Measurements from ENCODE around the gene ADAM22. TPM values are rescaled to one million over a fixed set of nuclear protein-coding genes. Genes with fewer than 3 reads are reported as not detected.

ADAM22 gene
- polyA plus RNA-seq, 3 donors: 12.7 to 14.7 (median 13.6) TPM

DNA sequence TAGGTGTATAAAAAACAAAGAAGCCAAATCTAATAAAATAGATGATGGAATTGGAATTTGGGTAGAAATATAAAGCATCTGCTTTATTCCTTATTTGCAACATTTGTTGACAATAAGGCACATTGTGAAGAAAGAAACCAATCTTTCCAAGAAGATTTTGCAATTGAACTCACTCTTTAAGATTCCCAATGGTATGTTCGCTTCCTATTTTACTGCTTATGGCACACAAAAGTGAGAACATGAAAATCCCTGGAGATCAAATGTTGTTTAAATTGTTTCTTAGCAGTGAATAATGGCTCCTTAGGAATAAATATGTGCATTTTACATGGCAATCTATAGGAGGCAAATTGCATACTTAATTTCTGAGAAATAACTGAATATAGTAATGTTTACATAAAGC, 84.5 kb downstream of the ADAM22 start:
- no peak for DNase-seq (ENCODE audit: extremely low read depth in 1 of 11, low read depth in 9 of 11, low spot score in 4 of 11)

GRCh38 chr7:88020953-88021665, 87.1 kb downstream of the ADAM22 start:
- no peak for DNase-seq (ENCODE audit: extremely low read depth in 1 of 11, low read depth in 9 of 11, low spot score in 4 of 11)

DNA sequence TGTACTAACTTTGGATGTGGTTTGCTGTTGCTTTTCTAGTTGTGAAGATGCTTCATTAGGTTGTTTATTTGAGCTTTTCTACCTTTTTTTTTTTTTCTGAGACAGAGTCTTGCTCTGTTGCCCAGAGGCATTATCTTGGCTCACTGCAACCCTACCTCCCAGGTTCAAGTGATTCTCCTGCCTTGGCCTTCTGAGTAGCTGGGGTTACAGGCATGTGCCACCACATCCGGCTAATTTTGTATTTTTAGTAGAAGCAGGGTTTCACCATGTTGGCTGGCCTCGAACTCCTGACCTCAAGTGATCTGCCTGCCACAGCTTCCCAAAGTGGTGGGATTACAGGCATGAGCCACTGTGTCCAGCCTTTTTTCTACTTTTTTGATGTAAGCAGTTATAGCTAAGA, 93.7 kb downstream of the ADAM22 start:
- no peak for DNase-seq (ENCODE audit: extremely low read depth in 1 of 11, low read depth in 9 of 11, low spot score in 4 of 11)

DNA sequence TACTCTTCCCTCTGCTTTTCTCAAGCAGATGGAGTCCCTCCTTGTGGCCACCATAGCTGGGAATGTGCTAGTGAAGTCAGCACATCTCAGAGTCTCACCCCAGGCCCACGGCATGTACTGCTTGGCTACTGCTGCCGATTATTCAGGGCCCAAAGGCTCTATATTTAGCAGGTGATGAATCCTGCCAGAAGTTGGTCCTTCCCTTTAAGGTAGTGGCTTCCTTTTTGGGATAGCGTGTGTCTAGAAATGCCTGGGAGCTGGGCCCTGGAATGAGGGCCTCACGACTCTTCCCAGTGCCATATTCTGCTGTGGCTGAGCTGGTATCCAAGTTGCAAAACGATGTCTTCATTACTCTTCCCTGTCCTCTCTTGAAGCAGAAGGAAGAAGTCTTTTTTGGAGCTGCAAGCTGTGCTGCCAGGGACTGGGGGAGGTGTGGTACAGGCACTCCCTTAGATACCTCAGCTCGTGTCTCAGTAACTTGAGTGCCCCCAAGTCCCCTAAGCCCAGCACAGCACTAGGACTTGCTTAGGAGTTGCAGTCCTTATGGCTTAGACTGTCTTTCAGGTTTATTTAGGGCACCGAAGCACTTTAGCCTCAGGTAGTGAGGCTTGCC, 100.1 kb downstream of the ADAM22 start:
- no peak for DNase-seq (ENCODE audit: extremely low read depth in 1 of 11, low read depth in 9 of 11, low spot score in 4 of 11)

GRCh38 chr7:88037050-88037449, 103.0 kb downstream of the ADAM22 start:
- no peak for DNase-seq (ENCODE audit: extremely low read depth in 1 of 11, low read depth in 9 of 11, low spot score in 4 of 11)

GRCh38 chr7:88040694-88041093, 106.6 kb downstream of the ADAM22 start:
- no peak for DNase-seq (ENCODE audit: extremely low read depth in 1 of 11, low read depth in 9 of 11, low spot score in 4 of 11)

- no peak for DNase-seq (ENCODE audit: extremely low read depth in 1 of 11, low read depth in 9 of 11, low spot score in 4 of 11)
Measured at GRCh38 chr7:88041583-88041982, 107.5 kb downstream of the ADAM22 start.

DNA sequence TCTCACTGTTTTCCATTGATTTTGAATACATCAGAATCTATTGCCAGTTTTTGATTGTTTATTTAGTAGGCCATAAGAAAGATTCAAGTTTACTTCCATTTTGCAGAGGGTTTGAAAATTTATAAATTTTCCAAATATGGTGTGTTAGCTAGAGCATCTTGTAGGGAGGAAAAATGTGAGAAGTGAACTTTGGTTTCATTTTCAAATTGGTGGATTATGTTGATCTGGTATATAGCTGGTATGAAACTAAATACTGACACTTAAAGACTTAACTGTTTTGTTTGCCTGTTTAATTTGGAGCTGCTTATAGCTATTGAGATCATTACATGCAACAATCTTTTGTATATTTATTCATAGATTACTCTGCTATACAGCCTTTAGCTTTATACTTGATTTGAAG, 108.1 kb downstream of the ADAM22 start:
- no peak for DNase-seq (ENCODE audit: extremely low read depth in 1 of 11, low read depth in 9 of 11, low spot score in 4 of 11)

- no peak for DNase-seq (ENCODE audit: extremely low read depth in 1 of 11, low read depth in 9 of 11, low spot score in 4 of 11)
Measured at GRCh38 chr7:88042803-88043202, 108.8 kb downstream of the ADAM22 start.

DNA sequence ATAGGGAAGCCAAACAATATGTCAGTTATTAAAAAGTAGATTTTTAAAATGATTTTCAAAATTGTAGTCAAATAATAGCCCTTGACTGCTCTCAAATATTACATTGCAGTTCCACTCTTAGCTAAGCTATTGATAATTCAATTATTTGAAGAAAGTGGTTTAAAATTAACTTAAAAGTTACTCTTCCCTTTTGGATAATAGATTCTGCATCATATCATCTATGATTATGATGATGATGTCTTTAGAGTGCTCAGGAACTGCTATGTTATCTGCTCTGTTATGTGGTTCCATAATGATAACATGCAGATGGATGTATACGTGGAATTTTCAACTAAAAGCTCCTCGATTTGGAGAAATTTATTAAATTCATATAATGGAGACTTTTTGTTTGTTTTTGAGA, 110.0 kb downstream of the ADAM22 start:
- no peak for DNase-seq (ENCODE audit: extremely low read depth in 1 of 11, low read depth in 9 of 11, low spot score in 4 of 11)

DNA sequence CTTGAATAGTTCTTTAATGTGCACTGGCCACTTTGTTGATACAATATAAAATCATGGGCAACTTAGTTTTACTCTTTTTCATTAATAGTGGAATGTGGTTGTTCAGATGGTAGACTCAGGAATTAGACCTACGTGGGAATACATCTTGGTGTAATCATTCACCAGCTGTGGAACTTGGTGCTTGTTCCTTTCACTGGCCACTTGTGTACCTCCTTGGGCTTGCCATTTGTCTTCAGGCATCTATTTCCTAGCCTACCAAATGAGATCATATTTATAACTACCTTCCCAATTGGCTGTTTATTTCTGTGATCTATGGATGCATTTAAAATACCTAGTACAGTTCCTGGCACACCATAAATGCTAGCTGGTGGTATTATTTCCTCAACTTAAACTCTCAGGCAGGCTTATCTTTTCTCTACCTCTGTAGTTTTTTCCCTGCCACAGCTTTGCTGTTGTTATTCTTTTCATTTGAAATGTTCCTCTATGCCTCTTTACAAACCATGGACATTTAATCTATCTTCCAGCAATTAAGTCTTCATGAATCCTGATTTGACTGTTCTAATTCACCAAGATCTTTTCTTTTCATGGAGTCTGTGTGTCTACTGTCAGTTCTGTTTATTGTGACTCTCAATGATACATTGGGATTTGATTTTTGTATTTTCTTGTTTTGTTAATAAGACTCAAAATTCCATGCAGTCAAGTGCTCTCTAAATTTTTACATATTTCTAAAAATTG, 113.0 kb downstream of the ADAM22 start:
- no peak for DNase-seq (ENCODE audit: extremely low read depth in 1 of 11, low read depth in 9 of 11, low spot score in 4 of 11)

DNA sequence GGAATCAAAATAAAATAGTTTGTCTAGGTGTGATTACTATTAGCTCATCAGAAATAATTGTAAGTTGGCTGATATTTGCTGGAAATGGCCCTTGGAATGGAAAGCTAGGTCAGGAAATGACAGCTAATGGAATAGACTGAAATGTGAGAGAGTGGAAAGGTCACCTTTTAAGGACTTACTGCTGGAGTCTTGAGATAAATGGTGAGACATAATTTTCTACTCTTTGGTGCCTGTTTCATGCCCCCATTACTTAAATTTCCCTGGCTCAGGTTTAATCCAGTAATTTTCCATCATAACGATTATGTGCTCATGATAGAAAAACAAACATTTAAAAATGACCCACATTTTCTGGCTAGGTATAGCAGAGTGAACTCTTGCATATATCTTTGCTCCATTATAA, 123.6 kb downstream of the ADAM22 start:
- no peak for DNase-seq (ENCODE audit: extremely low read depth in 1 of 11, low read depth in 9 of 11, low spot score in 4 of 11)

DNA sequence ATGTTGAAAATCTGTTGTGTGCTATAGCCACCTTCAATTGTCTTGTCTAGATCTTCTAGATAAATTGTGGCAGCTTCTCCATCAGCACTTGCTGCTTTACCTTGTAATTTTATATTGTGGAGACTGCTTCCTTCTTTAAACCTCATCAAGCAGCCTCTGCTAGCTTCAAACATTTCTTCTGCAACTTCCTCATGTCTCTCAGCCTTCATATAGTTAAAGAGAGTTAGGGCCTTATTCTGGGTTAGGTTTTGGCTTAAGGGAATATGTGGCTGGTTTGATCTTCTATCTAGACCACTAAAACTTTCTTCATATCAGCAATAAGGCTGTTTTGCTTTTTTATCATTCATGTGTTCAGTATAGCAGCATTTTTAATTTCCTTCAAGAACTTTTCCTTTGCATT, 128.2 kb downstream of the ADAM22 start:
- no peak for DNase-seq (ENCODE audit: extremely low read depth in 1 of 11, low read depth in 9 of 11, low spot score in 4 of 11)

DNA sequence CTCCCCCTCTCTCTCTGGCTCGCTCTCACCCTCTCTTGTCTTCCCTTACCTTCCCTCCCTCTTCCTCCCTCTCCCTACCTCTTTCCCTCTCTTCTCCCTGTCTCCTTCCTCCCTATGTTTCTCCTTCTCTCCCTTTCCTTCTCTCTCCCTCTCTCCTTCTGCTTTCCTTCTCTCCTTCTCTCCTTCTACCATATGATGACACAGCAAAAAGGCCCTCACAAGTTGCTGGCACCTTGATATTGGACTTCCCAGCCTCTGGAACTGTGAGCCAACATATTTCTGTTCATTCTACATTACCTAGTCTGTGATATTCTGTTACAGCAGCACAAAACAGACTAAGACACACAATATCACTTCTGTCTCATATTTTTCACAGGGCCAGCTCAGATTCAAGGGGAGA, 135.0 kb downstream of the ADAM22 start:
- DNase-seq (ENCODE audit: extremely low read depth in 1 of 11, low read depth in 9 of 11, low spot score in 4 of 11): no peak

DNA sequence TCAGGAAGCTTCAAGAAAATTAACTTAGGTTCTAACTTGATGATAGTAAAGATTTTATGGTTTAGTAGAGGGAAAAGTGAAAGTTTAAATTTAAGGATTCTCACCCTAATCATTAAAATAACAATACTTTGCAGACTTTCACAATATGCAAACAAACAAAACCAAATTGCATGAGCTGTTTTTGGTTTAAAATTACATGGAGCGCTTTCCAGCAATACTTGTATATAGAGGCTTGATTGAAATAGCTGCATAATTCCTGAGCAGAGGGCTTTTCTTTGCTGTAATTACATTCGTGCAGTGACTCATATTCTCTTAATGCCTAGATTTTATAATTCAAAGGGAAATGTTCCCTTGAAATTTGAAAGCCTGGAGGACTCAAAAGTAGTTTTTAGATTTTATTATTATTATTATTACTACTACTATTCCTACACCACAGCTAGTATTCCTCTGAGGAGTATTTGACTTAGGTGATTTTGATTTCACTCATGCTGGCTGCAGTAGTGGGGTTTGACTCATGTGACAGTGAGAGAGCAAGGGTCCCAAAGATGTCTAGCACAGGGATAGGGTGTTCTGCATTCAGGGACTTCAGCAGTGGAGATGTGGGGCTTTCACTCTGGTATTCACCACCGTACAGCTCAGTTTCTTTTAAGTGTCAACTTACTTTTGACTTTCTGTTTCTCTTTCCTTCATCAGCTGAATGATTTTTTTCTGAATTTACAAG, 138.1 kb downstream of the ADAM22 start:
- DNase-seq (ENCODE audit: extremely low read depth in 1 of 11, low read depth in 9 of 11, low spot score in 4 of 11): no peak

DNA sequence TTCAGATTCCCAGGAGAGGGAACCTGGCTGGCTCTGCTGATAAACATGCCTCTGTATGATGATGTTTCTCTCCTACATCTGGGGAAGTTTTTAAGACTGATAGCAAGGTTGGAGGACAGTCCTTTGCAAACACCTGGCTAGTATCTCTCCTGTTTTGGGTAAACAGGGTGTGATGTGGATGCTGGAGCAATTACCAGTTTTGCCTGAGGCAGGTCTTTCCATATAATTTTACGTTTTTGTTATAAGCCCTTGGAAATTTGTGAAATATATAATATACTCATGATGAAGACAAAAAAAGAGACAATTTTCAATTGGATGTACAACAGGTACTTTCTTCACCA, 138.6 kb downstream of the ADAM22 start:
- DNase-seq (ENCODE audit: extremely low read depth in 1 of 11, low read depth in 9 of 11, low spot score in 4 of 11): no peak

- DNase-seq (ENCODE audit: extremely low read depth in 1 of 11, low read depth in 9 of 11, low spot score in 4 of 11): no peak
Measured at GRCh38 chr7:88073626-88074025, 139.6 kb downstream of the ADAM22 start.

DNA sequence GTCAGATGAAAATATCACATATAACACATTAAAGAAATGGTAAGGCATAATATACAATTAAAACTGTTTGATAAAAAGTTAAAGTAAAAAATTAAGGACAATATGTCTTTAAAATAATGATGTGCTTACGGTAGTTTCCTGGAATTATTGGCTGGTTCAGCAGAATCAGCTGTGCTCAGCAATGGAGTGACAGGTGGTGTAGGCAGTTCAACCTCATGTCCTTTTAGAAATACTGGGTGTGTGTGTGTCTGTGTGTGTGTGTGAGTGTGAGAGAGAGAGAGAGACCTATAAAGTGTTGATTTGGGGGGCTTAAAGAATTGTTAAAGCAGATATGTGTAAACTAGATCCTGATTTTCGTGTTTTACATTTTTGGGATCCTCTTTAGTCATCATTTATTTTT, 141.2 kb downstream of the ADAM22 start:
- DNase-seq (ENCODE audit: extremely low read depth in 1 of 11, low read depth in 9 of 11, low spot score in 4 of 11): no peak

DNA sequence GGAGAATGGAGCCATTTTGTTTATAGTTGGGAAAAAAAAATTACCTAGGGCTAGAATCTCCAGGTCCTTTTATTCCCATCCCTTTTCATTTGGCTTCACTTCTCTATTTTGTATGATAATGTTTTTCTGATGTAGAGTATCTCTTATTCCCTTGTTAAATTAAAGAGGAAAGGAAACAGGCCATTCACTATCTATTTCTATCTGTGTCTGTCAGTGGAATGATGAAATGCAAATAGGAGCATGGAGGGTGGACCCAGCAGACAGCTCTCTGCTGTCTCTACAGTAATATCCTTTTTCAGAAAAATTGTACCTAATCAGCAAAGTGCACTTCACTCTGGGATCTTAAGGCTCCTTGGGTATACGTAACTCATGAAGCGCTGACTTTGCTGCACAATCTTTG, 149.8 kb downstream of the ADAM22 start:
- no peak for DNase-seq (ENCODE audit: extremely low read depth in 1 of 11, low read depth in 9 of 11, low spot score in 4 of 11)

DNA sequence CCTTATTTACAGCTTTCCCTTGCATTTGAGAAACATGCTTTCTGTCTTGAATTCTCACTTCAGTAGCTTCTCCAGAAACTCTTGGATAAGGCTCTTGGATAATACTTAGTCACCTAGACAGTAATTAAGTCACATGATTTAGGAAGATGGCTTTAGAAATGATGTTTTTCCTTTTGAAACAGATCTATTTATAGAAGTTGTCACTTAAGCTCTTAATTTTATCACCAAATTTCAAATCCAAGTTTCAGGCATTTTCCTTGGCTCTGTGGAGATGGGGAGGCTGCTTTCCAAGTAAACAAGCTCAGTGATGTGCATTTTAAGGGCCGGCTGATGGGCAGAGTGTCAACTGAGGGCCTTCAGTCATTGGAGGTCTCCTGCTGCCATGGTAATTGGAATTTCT, 155.5 kb downstream of the ADAM22 start:
- DNase-seq (ENCODE audit: extremely low read depth in 1 of 11, low read depth in 9 of 11, low spot score in 4 of 11): no peak

Data from renal cortex interstitium (tissue), 11 donors.